CD4-positive, alpha-beta T cell treated with Interleukin-4 for 1 hour (primary cell): ENCODE measurements around the gene FNDC3B.
"Not testable (repeated sequence)": the region's sequence is repeated elsewhere in the genome, so short reads cannot be mapped to it uniquely, and the experiment has no call there.

Source experiments
- DNase-seq, 2 donors: peaks; one replicate each; pipeline ENCODE4 v3.0.0-alpha.2; 2020 to 2022

Gene FNDC3B

DNA sequence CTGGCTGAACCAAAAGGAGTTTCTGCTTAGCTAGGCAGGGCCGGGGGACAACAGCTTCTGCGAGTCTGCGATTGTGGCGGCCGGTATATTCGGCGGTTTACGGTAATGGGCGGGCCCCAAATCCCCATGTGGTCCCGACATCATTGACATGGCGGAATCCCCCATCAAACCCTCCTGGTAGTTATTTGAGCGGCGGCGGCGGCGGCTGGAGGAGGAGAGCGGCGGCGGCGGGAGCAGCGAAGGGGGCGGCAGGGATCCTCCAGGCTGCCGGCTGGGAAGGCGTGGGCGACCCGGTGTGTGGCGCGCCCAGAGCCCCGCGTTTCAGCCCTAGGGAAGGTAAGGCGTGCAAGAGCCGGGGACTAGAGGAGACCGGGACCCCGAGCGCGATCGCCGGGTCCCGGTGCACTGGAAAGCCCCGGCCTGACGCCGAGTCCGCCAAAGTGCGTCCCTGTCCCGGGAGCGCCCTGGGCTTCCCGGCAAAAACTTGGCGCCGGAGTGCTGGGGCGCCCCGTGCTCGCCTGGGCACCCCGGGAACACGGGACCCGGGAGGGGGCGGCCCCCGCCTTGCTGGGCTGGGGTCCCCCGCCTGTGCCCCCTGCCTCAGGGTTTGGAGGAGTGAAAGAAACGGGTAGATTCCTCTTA lies at the start of gene FNDC3B:
FNDC3B (plus strand) TSS at position 143 of the 642 bp plus-strand sequence. CDS start 72,902 bp downstream, outside the sequence.
- peak; percentile 93 to 94 for DNase-seq

DNA sequence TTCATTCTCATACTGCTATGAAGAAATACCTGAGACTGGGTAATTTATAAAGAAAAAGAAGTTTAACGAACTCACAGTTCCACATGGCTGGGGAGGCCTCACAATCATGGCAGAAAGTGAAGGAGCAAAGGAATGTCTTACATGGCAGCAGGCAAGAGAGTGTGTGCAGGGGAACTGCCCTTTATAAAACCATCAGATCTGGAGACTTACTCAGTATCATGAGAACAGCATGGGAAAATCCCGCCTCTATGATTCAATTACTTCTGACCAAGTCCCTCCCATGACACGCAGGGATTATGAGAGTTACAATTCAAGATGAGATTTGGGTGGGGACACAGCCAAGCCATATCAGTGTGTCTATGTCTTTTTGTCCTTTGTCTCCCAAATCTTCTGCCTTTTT lies 49.1 kb upstream of the FNDC3B start:
- not testable (repeated sequence) for DNase-seq

DNA sequence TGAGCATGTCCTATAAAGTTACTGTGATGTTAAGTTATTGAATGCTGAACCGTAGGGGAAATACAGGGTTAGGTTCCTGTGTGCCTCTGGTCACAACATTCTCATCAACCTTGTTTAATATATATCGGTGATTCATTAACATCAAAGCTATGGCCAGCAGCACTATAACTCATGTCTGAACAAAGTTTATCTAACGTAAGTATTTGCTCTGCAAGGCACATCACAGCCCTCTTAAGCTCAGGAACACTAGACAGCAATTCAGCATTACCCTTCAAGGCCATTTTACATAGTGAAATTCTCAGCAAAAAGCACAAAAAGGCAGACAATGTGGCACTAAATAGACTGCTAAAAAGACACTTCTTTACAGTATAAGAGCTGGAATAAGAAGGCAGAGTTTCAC lies 48.2 kb upstream of the FNDC3B start:
- DNase-seq = no peak

DNA sequence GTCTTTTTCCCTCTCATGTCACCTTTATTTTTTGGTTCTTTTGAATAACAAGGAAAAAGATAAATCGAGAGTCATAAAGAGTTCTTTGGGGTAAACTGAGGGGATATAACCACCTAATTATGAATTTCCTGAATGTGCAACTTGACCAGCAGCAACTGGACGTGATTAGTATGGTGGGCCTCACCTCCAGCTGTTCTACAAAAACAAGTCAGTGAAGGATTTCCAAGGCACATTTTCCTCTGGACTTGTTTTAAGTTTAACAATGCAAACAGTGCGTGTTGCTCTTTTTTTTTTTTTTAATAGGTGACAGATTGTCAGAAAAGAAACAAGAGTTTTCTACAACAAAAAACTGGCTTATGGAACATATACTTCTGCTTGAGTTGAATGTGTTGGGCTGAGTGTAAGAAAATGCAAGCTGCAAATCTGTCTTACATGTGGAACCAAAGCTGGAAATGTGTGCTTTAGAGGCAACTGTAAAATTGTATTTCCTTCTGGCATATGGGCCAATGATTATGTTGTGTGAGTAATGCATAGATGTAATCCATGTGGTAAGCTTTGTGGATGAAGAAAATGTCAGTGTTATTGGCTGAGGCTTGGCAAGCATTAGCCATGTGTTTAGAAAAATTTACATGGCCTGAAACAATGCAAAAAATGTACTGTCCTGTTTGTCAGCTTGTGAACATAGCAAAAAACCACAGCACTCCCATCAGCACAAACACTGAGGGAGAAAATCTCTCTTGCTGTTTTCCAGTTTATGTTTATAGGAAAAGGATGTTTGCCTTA lies 44.5 kb upstream of the FNDC3B start:
- DNase-seq = no peak

DNA sequence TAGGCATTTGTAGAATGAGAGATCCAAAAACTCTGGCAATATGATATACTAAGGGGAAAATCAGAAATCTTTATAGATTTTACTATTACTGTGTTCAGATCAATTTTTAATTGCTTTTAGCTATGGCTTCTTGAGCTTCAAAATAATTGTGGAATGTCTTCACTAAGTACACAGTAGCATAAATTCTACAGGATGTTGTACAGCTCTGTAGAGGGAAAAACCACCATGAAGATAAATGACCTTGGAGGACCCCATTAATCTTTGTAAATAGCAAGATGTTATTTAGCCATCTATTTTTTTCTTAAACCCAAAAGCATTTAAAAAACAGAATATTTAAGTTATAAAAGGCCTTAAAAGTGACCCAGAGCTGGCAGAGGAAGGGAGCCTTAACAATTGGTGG lies 43.9 kb upstream of the FNDC3B start:
- DNase-seq = no peak

DNA sequence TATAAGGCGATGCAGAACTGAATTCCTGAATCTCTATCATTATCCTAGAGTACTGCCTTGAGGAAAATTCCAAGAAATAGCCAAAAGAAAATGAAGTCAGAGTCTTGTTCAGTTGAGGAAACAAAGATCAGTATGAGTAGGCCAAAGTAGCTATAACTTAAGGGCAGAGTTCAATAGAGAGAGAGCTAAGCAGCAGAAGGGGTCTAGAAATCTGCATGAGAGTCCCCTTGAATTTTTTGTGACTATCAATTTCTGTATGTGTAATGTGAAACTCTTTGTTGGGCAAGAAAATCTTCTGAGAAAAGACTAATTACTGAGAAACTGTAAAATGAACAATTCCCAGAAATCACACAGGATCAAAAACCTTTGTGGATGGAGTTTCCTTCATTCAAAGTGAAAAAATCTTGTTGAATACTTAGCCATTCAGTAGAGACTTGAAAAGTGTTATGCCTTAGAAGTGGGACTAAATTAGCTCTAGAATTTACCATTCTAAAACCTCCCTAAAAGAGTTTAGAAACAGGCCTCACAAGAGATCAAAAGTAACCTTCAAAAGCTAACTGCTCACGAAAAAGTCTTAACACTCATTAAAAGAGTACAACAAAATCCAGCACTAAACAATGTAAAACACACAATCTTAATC lies 43.1 kb upstream of the FNDC3B start:
- DNase-seq = no peak

DNA sequence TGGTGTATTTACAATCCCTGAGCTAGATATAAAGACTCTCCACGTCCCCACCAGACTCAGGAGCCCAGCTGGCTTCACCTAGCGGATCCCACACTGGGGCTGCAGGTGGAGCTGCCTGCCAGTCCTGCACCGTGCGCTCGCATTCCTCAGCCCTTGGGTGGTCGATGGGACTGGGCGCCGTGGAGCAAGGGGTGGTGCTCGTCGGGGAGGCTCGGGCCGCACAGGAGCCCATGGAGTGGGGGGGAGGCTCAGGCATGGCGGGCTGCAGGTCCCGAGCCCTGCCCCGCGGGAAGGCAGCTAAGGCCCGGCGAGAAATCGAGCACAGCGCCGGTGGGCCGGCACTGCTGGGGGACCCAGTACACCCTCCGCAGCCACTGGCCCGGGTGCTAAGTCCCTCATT lies 40.6 kb upstream of the FNDC3B start:
- not testable (repeated sequence) for DNase-seq

DNA sequence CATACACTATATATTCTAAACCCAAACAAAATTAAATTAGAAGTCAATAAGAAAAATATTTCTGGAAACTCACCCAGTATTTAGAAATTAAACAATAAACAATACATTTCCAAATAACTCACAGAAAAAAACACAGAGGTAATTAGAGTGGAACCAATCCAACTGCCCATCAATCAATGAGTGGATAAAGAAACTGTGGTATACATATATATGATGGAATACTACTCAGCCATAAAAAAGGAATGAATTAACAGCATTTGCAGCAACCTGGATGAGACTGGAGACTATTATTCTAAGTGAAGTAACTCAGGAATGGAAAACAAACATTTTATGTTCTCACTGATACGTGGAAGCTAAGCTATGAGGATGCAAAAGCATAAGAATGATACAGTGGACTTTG lies 37.8 kb upstream of the FNDC3B start:
- not testable (repeated sequence) for DNase-seq

DNA sequence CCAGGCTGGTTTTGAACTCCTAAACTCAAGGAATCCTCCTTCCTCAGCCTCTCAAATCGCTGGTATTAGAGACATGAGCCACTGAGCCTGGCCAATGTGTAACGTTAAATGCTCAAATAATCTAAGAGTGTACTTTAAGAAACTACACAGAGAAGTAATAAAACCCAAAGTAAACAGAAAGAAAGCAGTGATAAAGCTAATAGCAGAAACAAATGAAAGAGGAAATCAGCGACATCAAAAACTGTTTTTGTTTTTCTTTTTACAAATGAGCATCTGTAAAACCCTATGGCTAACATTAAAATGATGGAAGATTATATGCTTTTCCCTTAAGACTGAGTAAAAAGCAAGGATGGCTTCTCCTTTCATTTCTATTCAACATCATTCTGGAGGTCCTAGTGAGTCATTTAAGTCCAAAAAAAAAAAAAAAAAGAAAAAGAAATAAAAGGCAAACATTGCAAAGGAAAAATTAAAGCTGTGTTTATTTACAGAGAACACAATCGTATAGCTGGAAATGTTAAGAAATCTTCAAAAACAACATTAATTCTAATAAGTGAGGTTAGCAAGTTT lies 36.8 kb upstream of the FNDC3B start:
- DNase-seq = no peak

DNA sequence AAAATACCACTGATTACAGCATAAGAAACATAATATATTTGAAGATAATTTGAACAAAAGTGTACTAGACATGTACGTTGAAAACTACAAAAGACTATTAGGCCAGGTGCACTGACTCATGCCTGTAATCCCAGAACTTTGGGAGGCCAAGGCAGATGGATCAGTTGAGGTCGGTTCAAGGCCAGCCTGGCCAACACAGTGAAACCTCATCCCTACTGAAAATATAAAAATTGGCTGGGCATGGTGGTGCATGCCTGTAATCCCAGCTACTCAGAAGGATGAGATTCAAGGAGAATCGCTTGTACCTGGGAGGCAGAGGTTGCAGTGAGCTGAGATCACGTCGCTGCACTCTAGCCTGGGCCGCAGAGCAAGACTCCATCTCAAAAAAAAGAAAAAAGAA lies 36.2 kb upstream of the FNDC3B start:
- no peak for DNase-seq

DNA sequence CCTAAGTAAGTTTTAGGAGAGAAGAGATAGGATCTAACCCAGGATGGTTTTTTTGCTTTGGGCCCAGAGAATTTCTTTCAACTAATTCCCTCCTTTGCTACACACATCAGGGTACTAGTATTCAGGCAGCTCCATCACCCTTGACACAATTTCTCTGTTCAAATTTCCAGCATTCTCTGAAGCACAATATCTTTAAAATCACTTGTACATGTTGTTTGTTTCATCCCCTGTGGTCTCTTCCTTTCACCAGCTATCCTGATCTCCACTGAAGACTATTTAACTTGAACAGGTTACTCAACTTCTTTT lies 32.4 kb upstream of the FNDC3B start:
- DNase-seq = no peak

DNA sequence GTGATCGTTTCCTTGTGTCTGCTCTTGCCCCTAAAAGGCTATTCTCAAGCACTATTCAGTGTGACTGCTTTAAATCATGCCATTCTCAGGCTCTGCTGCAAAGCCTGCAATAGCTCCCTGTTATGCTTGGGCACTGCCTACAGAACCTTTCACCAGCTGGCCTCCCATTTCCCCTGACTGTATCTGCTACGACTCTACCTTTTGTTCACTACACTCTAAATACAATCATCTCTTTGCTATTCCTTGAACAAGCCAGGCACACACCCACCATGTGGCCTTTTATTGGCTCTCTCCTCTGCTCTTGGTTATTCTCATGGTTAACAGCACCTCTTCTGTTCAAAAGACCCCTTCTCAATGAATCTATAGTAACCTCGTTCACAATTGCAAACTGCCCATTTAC lies 29.6 kb upstream of the FNDC3B start:
- DNase-seq = no peak

DNA sequence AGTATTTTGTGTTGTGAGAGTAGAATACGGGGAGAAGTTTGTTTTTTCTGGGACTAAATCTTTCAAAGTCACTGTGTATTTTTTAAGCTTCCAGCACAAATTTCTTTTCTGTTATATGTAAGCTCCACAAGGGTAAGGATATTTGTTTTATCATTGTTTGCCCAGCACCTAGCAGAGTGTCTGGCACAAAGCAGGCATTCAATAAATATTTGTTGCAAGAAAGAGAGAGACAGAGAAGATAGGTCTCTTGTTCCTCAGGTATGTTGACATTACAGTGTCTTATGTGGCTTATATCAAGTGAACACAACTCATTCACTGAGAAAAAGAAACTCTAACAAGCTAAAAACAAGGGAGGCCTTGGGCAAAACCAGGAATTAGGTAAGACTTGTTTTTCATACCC lies 26.6 kb upstream of the FNDC3B start:
- no peak for DNase-seq

DNA sequence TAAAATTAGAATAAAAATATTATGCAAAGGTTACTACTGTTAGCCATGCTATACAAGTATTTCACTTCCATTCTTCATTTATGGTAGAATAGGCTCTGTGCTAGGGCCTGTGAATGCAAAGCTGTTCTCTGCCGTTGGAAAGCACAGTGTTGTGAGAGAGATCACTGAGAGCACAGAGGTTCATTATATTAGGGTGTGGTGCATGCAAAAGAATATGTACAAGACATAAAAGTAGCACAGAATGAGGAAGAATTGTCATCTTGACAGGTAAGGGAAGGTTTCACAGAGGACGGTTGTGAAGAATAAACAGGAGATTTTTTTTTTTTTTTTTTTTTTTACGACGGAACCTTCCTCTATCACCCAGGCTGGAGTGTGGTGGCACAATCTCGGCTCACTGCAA lies 25.2 kb upstream of the FNDC3B start:
- no peak for DNase-seq

DNA sequence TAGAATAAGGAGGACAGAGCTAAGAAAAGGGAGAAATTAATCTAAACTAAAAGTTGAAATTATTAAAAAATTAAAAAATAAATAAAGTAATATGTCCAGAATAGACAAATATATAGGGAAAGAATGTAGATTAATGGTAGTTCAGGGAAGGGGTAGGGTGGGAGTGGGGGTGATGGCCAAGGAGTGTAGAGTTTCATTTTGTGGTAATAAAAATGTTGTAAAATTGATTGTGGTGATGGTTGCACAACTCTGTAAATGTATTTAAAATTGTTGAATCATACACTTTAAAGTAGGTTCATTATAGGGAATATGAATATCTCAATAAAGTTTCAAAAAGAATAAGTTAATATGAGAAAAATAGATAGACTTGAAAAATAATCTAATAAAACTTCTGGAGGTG lies 21.0 kb upstream of the FNDC3B start:
- no peak for DNase-seq

DNA sequence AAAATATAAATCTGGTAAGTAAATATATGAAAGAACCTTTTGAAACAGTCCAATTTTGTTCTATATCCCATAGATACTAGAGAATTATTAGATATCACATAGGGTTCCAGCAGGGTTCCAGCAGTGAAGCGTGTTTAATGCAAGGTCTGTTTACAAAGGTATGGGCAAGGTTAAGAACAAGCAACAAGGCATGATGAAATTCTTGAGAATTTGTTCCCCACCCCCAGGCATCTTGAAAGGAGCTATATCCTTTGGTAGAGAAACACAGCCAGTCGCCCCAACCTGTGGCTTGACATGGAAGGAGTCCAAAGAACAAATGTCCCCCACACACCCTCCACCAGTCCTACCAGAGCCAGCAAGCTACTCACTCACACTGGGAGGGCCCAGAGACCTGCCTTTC lies 18.6 kb upstream of the FNDC3B start:
- no peak for DNase-seq

DNA sequence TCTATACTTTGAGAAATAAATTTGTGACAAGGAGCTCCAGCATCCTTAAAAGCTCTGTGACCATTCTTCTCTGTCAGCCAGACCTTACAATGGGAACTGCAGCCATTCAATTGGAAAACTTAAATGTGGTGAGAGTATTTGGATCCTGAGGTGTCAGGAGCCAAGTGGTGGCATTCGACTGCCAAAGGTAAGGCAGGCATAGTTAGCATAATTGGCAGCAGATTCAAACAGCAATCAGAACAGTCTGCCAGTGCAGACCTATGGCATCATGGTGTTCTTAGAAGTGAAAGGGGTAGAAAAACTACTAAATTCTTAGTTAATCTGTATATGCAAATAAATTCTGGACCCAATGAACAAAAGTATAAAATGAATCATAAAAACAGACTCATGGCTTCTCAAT lies 18.2 kb upstream of the FNDC3B start:
- DNase-seq = no peak

DNA sequence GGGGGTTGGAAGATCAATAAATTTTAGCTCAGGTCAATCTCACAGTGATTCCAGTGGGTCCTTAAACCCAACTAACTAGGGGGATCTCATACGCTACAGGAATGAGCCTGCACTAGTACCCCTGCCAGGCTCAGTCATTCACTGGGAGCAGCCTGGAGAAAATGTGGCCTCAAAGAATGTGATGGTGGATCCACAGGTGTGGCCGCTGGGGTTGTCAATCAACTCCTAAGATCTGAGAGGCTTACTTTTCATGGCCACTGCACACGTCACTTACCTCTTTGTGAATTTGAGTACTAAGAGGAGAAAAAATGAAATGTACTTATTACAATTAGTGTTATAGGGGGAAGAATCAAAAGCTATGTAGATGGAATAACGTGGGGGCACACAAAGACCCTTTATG lies 17.5 kb upstream of the FNDC3B start:
- no peak for DNase-seq

DNA sequence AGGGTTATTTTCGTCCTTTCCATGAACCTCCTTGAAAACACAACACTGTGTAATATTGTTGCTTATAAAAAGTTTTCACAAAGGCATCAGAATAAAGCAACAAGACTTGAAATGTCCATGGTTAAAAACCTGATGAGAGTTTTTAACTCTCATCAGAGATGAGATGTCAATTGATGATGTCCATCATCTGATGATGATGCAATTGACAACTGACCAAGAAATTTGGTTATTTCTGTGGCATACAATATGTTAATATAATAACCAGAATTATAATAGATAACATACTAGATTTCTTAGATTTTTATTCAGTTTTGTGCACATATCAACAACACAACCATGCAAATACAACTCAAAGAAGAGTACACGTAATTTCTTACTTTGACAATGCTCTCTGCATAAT lies 15.5 kb upstream of the FNDC3B start:
- DNase-seq = no peak

DNA sequence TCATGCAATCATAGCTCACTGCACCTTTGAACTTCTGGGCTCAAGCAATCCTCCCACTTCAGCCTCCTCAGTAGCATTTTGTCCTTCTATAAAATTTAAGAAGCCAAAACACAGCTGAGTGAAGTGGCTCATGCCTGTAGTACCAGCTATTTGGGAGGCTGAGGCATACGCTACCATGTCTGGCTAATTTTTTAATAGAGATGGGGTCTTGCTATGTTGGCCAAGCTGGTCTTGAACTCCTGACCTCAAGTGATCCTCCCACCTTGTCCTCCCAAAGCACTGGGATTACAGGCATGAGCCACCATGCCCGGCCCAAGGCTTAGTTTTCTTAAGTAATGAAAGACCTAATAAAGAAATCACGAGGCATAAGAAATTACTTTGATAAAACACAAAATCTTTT lies 14.7 kb upstream of the FNDC3B start:
- no peak for DNase-seq

DNA sequence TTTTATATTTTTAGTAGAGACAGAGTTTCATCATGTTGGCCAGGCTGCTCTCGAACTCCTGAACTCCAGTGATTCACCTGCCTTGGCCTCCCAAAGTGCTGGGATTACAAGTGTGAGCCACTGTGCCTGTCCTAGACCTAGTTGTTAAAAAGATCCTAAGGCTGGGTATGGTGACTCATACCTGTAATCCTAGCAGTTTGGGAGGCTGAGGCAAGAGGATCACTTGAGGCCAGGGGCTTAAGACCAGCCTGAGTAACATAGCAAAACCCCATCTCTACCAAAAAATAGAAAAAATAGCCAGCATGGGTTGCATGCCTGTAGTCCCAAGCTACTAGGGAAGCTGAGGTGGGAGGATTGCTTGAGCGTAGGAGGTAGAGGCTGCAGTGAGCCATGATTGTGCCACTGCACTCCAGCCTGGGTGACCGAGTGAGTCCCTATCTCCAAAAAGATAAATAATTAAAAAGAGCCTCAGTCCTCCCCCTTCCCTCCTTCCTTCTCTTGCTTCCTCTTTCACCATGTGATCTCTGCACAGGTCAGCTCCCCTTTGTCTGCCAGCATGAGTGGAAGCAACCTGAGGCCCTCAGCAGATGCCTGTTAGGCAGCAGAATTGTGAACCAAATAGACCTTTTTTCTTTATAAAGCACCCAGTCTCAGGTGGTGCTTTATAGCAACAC lies 9.8 kb upstream of the FNDC3B start:
- no peak for DNase-seq

DNA sequence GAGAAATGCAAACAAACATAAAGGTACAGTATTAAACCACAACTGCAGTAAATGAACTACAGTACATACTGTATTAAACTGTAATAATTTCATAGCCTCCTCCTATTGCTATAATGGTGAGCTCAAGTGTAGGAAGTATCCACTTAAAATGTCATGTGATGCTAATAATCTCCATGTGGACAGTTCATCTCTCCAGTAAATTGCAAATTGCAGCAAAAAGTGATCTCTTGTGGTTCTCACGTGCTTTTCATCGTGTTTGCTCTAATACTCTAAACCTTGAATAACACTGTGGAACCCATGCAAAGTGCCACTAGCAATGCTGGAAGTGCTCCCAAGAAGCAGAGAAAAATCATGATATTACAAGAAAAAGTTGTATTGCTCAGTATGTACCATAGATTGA lies 9.2 kb upstream of the FNDC3B start:
- no peak for DNase-seq

DNA sequence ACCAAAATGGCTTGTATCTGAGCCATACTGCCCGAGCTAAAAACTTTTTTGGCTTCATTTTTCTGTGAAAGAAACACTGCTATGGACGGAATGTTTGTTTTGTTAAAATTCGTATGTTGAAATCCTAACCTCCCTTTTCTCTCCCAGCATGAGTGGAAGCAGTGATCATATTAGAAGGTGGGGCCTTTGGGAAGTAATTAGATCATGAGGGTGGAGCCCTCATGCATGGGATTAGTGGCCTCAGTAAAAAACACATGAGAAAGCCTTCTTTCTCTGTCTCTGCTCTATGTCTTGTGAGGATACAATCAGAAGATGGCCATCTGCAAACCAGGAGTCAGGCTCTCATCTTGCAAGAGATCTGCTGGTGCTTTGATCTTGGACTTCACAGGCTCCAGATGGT lies 7.4 kb upstream of the FNDC3B start:
- no peak for DNase-seq

DNA sequence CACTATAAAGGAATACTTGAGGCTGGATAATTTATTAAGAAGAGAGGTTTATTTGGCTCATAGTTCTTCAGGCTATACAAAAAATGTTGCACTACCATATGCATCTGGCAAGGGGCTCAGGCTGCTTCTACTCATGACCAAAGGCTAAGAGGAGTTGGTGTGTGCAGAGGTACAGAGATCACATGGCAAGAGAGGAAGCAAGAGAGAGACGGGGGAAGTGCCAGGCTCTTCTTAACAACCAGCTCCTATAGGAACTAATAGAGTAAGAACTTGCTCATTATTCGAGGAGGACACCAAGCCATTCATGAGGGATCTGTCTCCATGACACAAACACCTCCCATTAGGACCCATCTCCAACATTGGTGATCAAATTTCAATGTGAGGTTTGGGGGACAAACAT lies 6.0 kb upstream of the FNDC3B start:
- DNase-seq = no peak
